ENCODE measurements around the gene TTC31.
A peak's percentile ranks its signal among the peaks of the same experiment; 100 is the strongest.
"Not testable (repeated sequence)": the region's sequence is repeated elsewhere in the genome, so short reads cannot be mapped to it uniquely, and the experiment has no call there.

TTC31 gene

DNA sequence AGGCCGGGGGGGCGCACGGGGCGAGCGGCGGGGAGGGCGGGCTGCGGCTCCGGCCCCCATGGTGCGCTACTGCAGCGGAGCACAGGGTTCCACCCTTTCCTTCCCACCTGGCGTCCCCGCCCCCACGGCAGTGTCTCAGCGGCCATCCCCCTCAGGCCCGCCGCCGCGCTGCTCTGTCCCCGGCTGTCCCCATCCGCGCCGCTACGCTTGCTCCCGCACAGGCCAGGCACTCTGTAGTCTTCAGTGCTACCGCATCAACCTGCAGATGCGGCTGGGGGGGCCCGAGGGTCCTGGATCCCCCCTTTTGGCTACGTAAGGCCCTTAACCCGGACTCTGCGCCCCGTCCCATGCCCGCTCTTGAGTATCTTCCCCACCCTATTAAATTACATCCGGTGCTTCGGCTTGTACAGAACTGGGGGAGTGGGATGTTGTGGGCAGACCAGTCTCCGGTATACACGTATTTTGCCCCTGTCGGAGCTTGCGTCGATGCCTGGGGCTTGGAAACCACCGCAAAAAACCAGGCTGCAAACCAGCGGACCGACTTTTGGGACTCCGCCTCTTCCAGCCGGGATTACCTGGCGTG, 25.2 kb upstream of the TTC31 start:
- DNase-seq, result peak; percentile 53

GRCh38 chr2:74458132-74458937, 24.5 kb upstream of the TTC31 start, which contains the start of gene WBP1:
Gene WBP1 (plus strand): TSS chr2:74458438. CDS start chr2:74458603, 165 bp downstream.
- DNase-seq, result peak; percentile 99

DNA sequence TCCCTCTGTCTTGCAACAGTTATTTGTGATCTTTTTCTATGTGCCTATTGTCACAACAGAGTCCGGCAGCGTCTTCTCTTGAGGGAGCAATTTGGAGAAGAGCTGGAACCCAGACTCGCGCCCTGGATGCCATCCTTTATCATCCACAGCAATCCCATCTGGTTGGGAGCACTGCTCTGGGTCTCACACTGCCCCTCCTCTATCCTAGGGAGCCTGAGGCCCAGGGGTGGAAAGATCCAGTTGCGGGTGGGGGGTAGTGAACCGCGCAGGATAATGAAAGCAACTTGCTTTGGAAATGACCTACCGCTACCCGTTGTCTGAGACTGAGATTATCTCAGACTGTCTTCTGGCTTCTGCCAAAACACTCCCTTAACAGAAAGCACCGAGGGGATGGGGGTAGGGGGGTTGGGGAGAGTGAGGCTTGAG, 23.9 kb upstream of the TTC31 start:
- DNase-seq, result no peak

- not testable (repeated sequence) for DNase-seq
Observed at GRCh38 chr2:74459503-74460118, 23.3 kb upstream of the TTC31 start.

DNA sequence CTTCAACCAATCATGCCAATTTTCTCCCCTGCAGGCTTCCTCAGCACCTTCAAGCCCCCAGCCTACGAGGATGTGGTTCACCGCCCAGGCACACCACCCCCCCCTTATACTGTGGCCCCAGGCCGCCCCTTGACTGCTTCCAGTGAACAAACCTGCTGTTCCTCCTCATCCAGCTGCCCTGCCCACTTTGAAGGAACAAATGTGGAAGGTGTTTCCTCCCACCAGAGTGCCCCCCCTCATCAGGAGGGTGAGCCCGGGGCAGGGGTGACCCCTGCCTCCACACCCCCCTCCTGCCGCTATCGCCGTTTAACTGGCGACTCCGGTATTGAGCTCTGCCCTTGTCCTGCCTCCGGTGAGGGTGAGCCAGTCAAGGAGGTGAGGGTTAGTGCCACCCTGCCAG, 22.7 kb upstream of the TTC31 start:
- not testable (repeated sequence) for DNase-seq

DNA sequence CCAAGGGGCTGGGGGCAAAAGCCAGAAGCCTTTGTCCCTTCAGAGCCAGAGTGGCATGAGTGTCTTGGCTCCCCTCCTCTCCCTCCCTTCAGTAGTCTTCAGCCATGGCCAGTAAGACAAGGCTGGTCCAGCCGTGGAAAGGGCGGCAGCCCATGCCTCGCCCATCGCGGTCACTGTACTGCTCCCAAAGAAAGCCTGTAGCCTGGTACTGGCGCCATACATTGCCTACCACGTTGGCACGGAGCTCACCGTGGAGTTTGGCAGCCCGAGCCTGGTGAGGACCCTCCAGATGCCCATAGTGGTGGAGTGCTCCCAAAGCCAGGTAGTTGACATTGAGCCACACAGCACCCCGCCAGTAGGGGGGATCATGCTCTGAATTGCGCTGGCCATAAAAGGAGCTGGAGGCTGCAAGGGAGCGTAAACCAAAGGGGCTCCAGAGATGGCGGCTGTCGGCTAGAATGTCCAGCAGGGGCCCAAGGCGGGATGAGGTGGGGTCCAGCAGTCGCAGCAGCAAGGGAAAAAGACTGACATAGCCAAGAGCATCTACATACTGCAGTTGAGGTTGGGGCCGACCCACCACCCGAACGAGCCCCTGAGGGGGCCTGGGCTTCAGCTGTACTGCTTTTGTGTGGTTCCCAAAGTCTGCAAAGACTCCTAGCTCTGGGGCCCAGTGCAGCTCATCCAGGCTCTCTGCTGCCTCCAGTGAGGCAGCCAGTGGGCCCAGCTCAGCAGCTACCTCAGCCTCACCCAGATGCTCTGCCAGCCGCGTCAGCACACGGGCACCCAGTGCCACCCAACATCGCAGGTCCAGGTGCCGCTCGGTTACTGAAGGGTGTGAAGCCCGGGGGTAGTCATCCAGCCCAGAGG, 21.5 kb upstream of the TTC31 start:
- DNase-seq, result no peak

DNA sequence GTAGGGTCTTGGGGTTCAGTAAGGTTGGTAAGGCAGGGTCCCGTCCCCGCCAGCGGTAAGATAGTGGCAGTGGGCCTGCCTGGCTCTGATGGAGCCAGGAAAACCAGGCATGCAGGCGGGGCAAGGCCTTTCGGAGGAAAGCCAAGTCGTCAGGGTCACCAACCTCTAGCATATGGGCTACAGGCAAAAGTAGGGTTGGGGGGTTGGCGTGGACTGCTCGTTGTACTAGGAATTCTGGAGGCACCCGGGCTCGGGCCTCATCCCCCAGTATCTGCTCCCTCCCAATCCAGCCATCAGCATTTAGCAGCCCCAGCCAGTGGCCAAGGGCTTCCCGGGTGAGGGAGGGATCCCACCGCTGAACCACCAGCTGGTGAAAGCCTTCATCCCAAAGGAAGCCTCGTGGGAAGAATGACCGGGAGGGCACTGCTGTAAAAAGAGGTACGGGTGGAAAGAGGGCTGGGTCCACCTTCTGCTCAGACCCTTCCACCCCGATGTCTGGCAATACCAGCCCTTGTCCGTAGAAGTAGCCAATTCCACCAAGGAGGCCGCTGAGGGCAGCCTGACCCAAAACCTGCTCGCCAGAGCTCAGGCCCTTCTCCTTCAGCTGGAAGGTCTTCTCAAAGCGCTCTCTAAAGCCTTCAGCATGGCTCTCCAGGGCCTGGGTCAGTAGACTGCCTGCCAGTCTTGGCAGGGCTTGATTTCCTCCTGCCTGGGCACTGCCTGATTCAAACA, 20.7 kb upstream of the TTC31 start:
- DNase-seq, result no peak

DNA sequence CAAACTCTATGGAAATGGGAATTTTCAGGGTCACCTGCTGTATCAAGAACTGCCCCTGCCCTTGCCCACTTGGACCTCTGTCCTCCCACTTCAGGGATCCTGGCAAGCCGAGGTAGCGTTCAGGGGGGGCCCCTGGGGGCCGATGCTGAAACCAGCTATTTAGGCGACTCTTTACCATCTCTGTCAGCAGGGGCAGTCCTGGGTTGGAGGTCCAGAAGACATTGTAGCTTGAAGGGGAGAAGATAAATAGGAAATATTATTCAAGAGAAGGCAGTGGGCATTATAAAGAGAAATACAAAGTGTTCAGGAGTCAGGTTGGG, 20.1 kb upstream of the TTC31 start:
- no peak for DNase-seq

- no peak for DNase-seq
Observed at GRCh38 chr2:74464406-74464805, 18.5 kb upstream of the TTC31 start.

GRCh38 chr2:74470742-74471141, 12.1 kb upstream of the TTC31 start:
- DNase-seq, result not testable (repeated sequence)

DNA sequence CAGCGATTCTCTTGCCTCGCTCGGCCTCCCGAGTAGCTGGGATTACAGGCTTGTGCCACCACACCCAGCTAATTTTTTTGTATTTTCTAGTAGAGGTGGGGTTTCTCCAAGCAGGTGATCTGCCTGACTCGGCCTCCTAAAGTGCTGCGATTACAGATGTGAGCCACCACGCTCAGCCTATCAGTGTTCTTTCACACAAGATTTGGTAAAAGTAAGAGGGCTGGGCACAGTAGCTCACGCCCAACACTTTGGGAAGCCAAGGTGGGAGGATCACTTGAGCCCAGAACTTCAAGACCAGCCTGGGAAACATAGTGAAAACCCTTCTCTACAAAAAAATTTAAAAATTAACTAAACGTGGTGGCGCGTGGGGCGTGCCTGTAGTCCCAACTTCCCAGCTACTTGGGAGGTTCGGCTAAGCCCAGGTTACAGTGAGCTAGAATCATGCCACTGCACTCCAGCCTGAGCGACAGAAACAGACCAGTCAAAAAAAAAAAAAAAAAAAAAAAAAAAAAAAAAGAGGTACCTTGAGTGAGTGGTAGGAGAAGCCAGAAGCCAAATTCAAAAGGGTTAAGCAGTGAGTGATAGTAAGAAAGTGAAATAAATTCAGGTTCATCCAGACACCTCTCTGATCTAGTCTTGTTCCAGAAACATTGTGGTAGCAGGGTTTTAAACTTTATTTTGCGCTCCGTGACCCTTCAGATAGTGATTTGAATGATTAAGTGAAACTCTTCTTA, 11.4 kb upstream of the TTC31 start:
- no peak for DNase-seq

DNA sequence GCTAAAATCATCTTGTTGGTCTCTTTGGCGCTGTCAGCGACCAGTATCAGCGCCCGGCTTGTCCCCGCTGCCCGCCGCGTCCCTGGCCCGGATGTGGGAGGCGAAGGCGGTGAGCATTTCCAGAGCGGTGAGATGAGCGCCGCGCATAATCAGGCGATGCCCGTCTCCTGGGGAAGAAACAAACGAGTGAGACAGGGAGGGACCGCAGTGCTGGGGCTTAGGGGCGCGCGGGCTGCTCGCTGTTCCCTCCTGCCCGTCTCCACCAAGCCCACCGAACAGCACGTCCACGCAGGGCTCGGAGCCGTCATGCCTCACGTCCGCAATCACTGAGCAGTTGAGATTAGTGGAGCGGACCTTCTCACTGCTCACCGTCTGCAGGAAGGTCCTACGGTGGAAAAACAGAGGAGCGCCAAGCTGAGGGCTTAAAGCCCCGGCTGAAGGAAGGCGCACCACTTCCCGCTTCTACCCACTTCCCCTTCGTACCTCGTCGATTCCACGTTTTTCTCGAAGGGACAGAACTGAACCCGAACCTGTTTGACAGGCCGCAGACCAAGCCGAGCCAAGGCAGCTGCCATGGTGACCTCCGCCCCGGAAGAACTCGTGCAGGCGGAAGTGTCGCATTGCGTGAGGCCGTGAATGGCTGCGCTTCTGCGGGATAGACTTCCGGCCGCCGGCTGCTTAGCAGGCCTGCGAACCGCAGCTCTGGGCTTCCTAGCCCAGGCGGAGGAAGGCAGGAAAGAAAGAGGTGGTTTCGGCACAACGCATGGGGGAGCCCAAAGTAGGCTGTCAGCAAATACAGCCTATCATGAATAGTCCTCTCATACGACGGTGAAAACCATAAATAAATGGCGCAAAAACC, 10.6 kb upstream of the TTC31 start, which contains the start of gene MRPL53:
Gene MRPL53 (minus strand): TSS at position 595 of the 859 bp plus-strand sequence. CDS start 20 bp downstream, at position 575.
- peak; percentile 82 for DNase-seq

- no peak for DNase-seq
Observed at GRCh38 chr2:74472945-74473258, 10.0 kb upstream of the TTC31 start.

- no peak for DNase-seq
Observed at GRCh38 chr2:74474481-74474880, 8.4 kb upstream of the TTC31 start.

DNA sequence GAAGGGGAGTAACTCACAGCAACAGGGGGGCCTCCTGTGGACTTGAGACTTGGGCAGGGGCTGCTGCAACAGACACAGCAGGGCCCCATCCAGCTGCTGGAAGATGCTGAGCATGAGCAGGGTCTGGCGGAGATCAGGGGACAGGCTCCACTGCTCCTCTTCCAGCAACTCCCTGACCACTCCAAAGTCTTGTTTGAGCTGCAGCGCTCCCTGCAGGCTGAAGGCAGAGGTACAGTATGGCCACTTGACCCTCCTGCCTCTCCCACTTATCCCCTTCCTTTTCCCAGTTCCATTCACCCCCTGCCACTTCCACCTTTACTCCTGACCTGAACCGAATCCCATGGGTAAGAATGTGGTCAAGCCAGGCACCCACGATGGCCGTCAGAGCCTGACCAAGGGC, 8.0 kb upstream of the TTC31 start:
- DNase-seq, result no peak

DNA sequence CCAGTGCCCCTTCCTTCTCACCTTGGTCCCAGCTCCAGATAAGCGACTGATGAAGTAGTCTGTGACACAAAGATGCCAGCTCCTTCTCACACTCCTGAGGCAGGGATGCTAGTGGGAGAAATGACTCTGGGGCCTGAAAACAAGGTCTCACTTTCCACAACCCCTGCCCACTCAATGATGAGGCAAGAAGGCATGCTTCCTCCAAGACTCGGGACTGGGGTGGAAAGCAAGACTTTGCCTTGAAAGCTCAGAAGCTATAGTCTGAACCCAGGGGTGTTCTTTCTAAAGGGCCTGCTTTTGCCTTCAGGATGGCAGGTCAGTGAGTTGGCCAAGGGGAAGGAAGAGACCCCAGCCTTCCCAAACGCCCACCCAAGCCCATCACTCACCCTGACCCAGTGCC, 1.4 kb upstream of the TTC31 start:
- no peak for DNase-seq

- DNase-seq, result no peak
Observed at GRCh38 chr2:74481961-74482800, 700 bp upstream of the TTC31 start.

GRCh38 chr2:74483675-74484164, 839 bp downstream of the TTC31 start:
- not testable (repeated sequence) for DNase-seq

DNA sequence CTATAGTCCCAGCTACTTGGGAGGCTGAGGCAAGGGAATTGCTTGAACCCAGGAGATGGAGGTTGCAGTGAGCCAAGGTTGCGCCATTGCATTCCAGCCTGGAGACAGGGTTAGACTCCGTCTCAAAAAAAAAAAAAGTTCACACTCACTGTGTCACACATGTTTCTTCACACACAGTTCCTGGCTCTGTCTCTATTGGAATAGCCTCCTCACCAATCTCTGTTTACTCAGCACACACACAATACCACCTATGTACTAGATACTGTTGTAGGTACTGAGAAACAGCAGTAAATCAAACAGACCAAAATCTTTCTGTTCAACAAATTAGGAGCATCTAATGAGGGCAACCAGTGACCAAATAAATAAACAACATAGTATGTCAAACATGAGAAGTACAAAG, 3.3 kb downstream of the TTC31 start:
- DNase-seq, result no peak

Measured in NCI-H1694 treated with DMSO at 0.1 percent for 48 hours (cell line).